Panc1 (cell line): ENCODE data around the gene PHOX2A. TPM values are rescaled to one million over a fixed set of nuclear protein-coding genes. Genes with fewer than 3 reads are reported as not detected.

Experiments
- ATAC-seq: fragments of 200-7000 bp; cut with Tn5 transposase; 2 replicates; pipeline ENCODE4 v1.9.1; 2020; ENCODE audit warnings: mild to moderate bottlenecking, moderate library complexity
- BruUV-seq: library from RNA; stranded (reverse); fragments of 400-500 nt; replicated peaks from 2 replicates; lab custom pipeline; 2021; lab: Mats Ljungman, UMichigan
- CTCF ChIA-PET: fragments of 300-600 bp; sonication (Branson Sonifier 250); formaldehyde crosslinking; loops from one replicate; lab custom pipeline; 2022; ENCODE audit warnings: antibody characterized with exemption; lab: Charles Lee
- POLR2A ChIA-PET: fragments of 300-600 bp; sonication (Branson Sonifier 250); formaldehyde crosslinking; loops from one replicate; lab custom pipeline; 2022; ENCODE audit warnings: antibody characterized with exemption; lab: Charles Lee
- DNase-seq: peaks from one replicate; pipeline ENCODE4 v3.0.0-alpha.2; 2010; ENCODE audit warnings: low read depth, low spot score
- H3K27ac ChIP-seq: 2 replicates; pipeline ENCODE4 v1.5.1; 2011; ENCODE audit warnings: mild to moderate bottlenecking, low read length, inconsistent platforms
- H3K27me3 ChIP-seq: fragments of 200-500 bp; sonication (Bioruptor generic); 2 replicates; pipeline ENCODE4 v1.6.0; 2014; ENCODE audit warnings: low read length, inconsistent platforms; ENCODE audit not compliant: control insufficient read depth, insufficient read depth
- H3K36me3 ChIP-seq: fragments of 200-500 bp; sonication (Bioruptor generic); 2 replicates; pipeline ENCODE4 v1.5.1; 2014; ENCODE audit warnings: inconsistent platforms, mild to moderate bottlenecking, low read length, moderate library complexity; ENCODE audit not compliant: control insufficient read depth, insufficient read depth
- H3K4me1 ChIP-seq: 2 replicates; pipeline ENCODE4 v1.5.1; 2011; ENCODE audit warnings: inconsistent platforms, mild to moderate bottlenecking, low read length, moderate library complexity; ENCODE audit not compliant: control insufficient read depth, insufficient read depth
- H3K4me3 ChIP-seq, 2 experiments: 2 replicates each; pipeline ENCODE4 v1.5.1; 2011 to 2012; ENCODE audit warnings: low read depth in 2 of 2, low read length in 2 of 2, mild to moderate bottlenecking in 2 of 2, inconsistent platforms in 1 of 2, moderate library complexity in 1 of 2
- H3K9me3 ChIP-seq: fragments of 200-500 bp; sonication (Bioruptor generic); 2 replicates; pipeline ENCODE4 v1.5.1; 2014; ENCODE audit warnings: low read depth, mild to moderate bottlenecking, inconsistent platforms, low read length, moderate library complexity; ENCODE audit not compliant: control insufficient read depth, insufficient read depth
- CTCF ChIP-seq: fragments of 450-650 bp; IDR thresholded peaks from 2 replicates; pipeline ENCODE4 v1.5.1; 2017; ENCODE audit warnings: mild to moderate bottlenecking
- POLR2AphosphoS5 ChIP-seq: IDR thresholded peaks from 2 replicates; pipeline ENCODE4 v1.6.1; 2012; ENCODE audit warnings: mild to moderate bottlenecking, low read depth, low read length, moderate library complexity
- REST ChIP-seq, 2 experiments: IDR thresholded peaks; 2 replicates each; pipeline ENCODE4 v1.6.1; 2011 to 2012; ENCODE audit warnings: low read depth in 2 of 2, control low read depth in 1 of 2, low read length in 1 of 2, mild to moderate bottlenecking in 1 of 2, moderate library complexity in 1 of 2; ENCODE audit not compliant: insufficient read depth in 1 of 2
- SIN3A ChIP-seq: IDR thresholded peaks from 2 replicates; pipeline ENCODE4 v1.6.1; 2012; ENCODE audit warnings: low read depth, mild to moderate bottlenecking, low read length, moderate library complexity, borderline replicate concordance; ENCODE audit not compliant: insufficient read depth
- TCF7L2 ChIP-seq: IDR thresholded peaks from 2 replicates; pipeline ENCODE4 v1.6.1; 2011; ENCODE audit warnings: mild to moderate bottlenecking, low read depth, low read length, inconsistent platforms
- in situ Hi-C: cut with HindIII; loops from 2 replicates; pipeline ENCODE4 v1.10.0; 2016; ENCODE audit warnings: low sequenced_read_pairs, low pct_unique_long_range_greater_than_20kb
- intact Hi-C: fragments of 100-400 bp; cut with micrococcal nuclease; formaldehyde crosslinking; loops from one replicate; pipeline ENCODE4 v1.10.0; 2022; ENCODE audit not compliant: unreplicated experiment
- total RNA-seq: library from RNA; stranded (reverse); gene quantifications from one replicate; pipeline ENCODE4 v1.2.1, GENCODE V29; 2021; ENCODE audit not compliant: unreplicated experiment

The PHOX2A gene
- total RNA-seq, 1 experiment from 2014 or later, result not detected

GRCh38 chr11:72229336-72229924 lies 14.5 kb downstream of the PHOX2A start:
- intact Hi-C loops, result no loop called here
- ChIA-PET POLR2A (interaction anchor here (0.6 kb wide), 1 partner anchor 40 kb away, joined by 3 read pairs; no protein-coding TSS in a partner anchor), CTCF (no interaction called here)
- H3K9me3 ChIP-seq, result no peaks in the 10 kb centered on the region
- no peak overlapping the region for H3K4me3 ChIP-seq
- no peak overlapping the region for H3K27ac ChIP-seq
- H3K4me1 ChIP-seq, result peaks cover 11% of the 10 kb centered on the region
- in situ Hi-C loops, result no loop called here
- H3K27me3 ChIP-seq, result no peaks in the 10 kb centered on the region
- peaks cover 14% of the 10 kb centered on the region for H3K36me3 ChIP-seq
- no TSS peak for BruUV-seq
- ATAC-seq, result no peak
- DNase-seq, result no peak
- TF ChIP-seq REST (IDR thresholded peaks at IDR 0.05; ENCODE audit: insufficient read depth in 1 of 2, low read depth in 2 of 2, low read length in 1 of 2) (no peak), POLR2AphosphoS5 (no peak), CTCF (no peak), TCF7L2 (no peak), SIN3A (no peak)

- Histone ChIP-seq H3K9me3 (no peaks in the 10 kb centered on the region), H3K4me3 (no peak overlapping the region), H3K36me3 (peaks cover 12% of the 10 kb centered on the region), H3K4me1 (peaks cover 11% of the 10 kb centered on the region), H3K27ac (no peak overlapping the region), H3K27me3 (no peaks in the 10 kb centered on the region)
- intact Hi-C loops, result no loop called here
- TF ChIP-seq SIN3A (no peak), TCF7L2 (no peak), CTCF (no peak), REST (IDR thresholded peaks at IDR 0.05; ENCODE audit: insufficient read depth in 1 of 2, low read depth in 2 of 2, low read length in 1 of 2) (no peak), POLR2AphosphoS5 (no peak)
- CTCF ChIA-PET, result no interaction called here
- in situ Hi-C loops, result no loop called here
- DNase-seq (no peak), ATAC-seq (no peak)
- BruUV-seq, result no TSS peak
- POLR2A ChIA-PET, result no interaction called here
Measured at GRCh38 chr11:72228844-72229231, 15.1 kb downstream of the PHOX2A start.
